Measurements from ENCODE around the gene SNORC.

Gene SNORC

DNA sequence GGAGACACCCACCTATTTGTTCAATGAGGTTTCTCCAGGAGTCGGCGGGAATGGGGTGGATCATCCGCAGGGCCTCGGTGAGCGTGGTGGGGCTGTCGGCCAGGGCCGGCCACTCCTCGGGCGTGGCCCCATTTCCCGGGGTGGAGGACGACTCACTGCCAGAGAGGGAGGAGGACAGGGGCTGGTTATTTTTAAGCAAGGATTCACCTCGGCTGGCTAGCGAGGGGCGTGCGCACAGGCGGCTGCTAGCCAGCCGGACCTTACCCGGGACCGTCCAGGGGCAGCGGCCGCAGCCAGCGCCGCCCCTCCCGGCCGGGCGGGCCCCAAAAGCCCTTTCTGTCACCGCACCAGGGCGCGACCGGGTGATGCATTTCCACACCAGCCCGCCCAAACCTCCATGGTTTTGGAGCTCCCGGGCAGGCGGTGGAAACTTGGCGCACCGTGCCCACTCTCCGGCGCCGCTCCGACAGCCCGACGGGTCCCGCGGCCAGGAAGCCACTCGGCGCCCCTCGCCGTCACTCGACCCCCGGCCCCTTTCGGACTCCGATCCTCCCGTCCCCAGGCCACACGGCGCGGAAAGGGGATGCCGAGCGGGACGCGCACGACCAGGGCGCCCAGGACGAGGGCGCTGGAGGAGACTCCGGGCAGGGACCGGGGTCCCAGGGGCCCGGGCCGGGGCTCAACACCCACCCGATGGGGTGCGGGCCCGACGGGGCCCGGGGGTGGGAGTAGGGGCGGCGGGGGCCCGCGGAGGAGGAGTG is 57.1 kb downstream of the SNORC start:
- no peak overlapping the region for H3K4me3 ChIP-seq (ENCODE audit: low read depth, low read length)
- no peak for DNase-seq (ENCODE audit: low read depth)
- TF ChIP-seq POLR2A (IDR thresholded peaks at IDR 0.05; ENCODE audit: extremely low read depth, insufficient read length): no peak
- TF ChIP-seq, protein P1, sequence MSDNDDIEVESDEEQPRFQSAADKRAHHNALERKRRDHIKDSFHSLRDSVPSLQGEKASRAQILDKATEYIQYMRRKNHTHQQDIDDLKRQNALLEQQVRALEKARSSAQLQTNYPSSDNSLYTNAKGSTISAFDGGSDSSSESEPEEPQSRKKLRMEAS (IDR thresholded peaks at IDR 0.05; ENCODE audit: low read depth, low read length): no peak
- TF ChIP-seq, protein P2, sequence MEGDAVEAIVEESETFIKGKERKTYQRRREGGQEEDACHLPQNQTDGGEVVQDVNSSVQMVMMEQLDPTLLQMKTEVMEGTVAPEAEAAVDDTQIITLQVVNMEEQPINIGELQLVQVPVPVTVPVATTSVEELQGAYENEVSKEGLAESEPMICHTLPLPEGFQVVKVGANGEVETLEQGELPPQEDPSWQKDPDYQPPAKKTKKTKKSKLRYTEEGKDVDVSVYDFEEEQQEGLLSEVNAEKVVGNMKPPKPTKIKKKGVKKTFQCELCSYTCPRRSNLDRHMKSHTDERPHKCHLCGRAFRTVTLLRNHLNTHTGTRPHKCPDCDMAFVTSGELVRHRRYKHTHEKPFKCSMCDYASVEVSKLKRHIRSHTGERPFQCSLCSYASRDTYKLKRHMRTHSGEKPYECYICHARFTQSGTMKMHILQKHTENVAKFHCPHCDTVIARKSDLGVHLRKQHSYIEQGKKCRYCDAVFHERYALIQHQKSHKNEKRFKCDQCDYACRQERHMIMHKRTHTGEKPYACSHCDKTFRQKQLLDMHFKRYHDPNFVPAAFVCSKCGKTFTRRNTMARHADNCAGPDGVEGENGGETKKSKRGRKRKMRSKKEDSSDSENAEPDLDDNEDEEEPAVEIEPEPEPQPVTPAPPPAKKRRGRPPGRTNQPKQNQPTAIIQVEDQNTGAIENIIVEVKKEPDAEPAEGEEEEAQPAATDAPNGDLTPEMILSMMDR (IDR thresholded peaks at IDR 0.05; ENCODE audit: low read depth, low read length): no peak
- TF ChIP-seq MYC (IDR thresholded peaks at IDR 0.05; ENCODE audit: low read depth, low read length): no peak

DNA sequence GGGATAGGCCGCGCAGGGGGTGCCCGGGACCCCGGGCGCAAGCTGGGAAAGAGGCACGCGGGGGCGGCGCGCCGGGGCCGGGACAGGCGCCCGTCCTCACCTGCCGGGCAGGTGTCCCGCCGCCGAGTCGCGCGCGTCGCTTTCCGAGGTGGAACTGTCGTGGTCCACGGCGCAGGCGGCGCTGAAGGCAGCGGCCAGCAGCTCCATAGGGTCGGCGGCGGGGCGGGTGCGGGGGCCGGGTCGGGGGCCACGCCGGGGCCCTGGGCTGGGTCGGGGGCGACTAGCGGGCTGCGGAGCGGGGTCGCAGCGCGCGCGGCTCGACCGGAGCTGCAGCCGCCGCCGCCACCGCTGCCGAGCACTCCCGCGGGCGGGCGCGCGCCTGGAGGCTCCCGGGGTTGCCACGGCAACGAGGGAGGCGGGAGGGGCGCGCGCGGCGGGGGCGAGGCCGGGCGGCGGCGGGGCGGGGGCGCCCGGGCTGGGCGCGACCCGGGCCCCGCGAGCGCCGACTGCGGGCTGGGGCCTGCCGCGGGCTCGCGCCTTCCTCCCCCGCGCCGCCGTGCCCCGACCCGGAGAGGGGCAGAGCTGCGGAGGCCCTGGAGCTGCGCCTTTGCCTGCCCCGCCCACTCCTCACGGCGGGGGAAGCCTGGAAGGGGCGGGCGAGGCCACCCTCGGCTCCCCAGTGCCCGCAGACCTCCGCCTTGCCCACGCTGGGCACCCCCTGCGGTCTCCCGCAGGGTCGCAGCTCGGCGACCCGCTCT is 57.9 kb downstream of the SNORC start:
- H3K4me3 ChIP-seq (ENCODE audit: low read depth, low read length): no peak overlapping the region
- DNase-seq (ENCODE audit: low read depth): no peak
- no peak for TF ChIP-seq POLR2A (IDR thresholded peaks at IDR 0.05; ENCODE audit: extremely low read depth, insufficient read length)
- TF ChIP-seq, protein P2 (IDR thresholded peaks at IDR 0.05; ENCODE audit: low read depth, low read length): no peak
- no peak for TF ChIP-seq MYC (IDR thresholded peaks at IDR 0.05; ENCODE audit: low read depth, low read length)
- TF ChIP-seq, protein P1 (IDR thresholded peaks at IDR 0.05; ENCODE audit: low read depth, low read length): no peak
